ENCODE data around the gene TBX2. TPM values are rescaled to one million over a fixed set of nuclear protein-coding genes. Genes with fewer than 3 reads are reported as not detected.
A peak's percentile ranks its signal among the peaks of the same experiment; 100 is the strongest.

The TBX2 gene
- total and polyA plus RNA-seq, 9 of the 15 experiments (the other 6 are each of a cell fraction or from before 2014, with no cell fraction given): 0.18 TPM; not detected in 8

- TF ChIP-seq ZBTB11 (CRISPR knock-in tag; IDR thresholded peaks at IDR 0.05): peak in 1 of 3 experiments; percentile 85; a peak in 1 of 6 replicates
Measured at GRCh38 chr17:61452301-61453290, 53.0 kb downstream of the TBX2 start, which contains the start of gene TBX4 (continued).

GRCh38 chr17:61453566-61454380 is 54.1 kb downstream of the TBX2 start:
- H3K27ac ChIP-seq (ENCODE audit: extremely low read depth, low read depth, low read length): no peak overlapping the region
- in situ Hi-C loops (cut with MboI): no loop called here
- BruUV-seq (replicated peaks): no TSS peak
- TF ChIP-seq CTCFL (IDR thresholded peaks at IDR 0.05; ENCODE audit: borderline replicate concordance, insufficient read depth, low read depth, low read length, poor library complexity, severe bottlenecking) (no peak), MCM2 (IDR thresholded peaks at IDR 0.05; ENCODE audit: low read depth) (no peak), PCBP2 (IDR thresholded peaks at IDR 0.05; ENCODE audit: low read depth, low read length, poor library complexity, severe bottlenecking) (no peak), ZBTB11 (CRISPR knock-in tag; IDR thresholded peaks at IDR 0.05) (peak in 1 of 3 experiments; percentile 78; a peak in 2 of 6 replicates)
- H3K27me3 ChIP-seq (ENCODE audit: control insufficient read depth in 2 of 2, insufficient read depth in 2 of 2, low read length in 2 of 2): peaks cover 30 to 70% of the 10 kb centered on the region in 2 experiments; a peak in 4 of 5 replicates
- no peaks in the 10 kb centered on the region for H3K36me3 ChIP-seq (ENCODE audit: control insufficient read depth, insufficient read depth, low read length)
- ATAC-seq (no peak), DNase-seq (ENCODE audit: extremely low read depth in 1 of 4, low spot score in 3 of 4) (no peak), FAIRE-seq (peak; percentile 58)
- intact Hi-C loops (cut with micrococcal nuclease): no loop called here
- no peaks in the 10 kb centered on the region for H3K79me2 ChIP-seq (ENCODE audit: control insufficient read depth, insufficient read depth, low read length)
- no peaks in the 10 kb centered on the region for H3K9me1 ChIP-seq (ENCODE audit: control insufficient read depth, insufficient read depth, low read length)
- no peak overlapping the region for H3K9ac ChIP-seq (ENCODE audit: insufficient read depth in 1 of 2, low read depth in 2 of 2, low read length in 2 of 2)
- POLR2A ChIA-PET: no interaction called here
- H4K20me1 ChIP-seq (replicated peaks; ENCODE audit: control insufficient read depth, insufficient read depth, low read length): no peaks in the 10 kb centered on the region
- H3K4me3 ChIP-seq: no peak overlapping the region
- CTCF ChIA-PET (ENCODE audit: low intra/inter-chr PET ratio): no interaction called here
- 13% methylated on average over 17 of the region's 17 CpGs for WGBS (ENCODE audit: insufficient coverage, low coverage, missing lambda C conversion rate)
- H3K4me1 ChIP-seq (replicated peaks in 1 of 2; ENCODE audit: control insufficient read depth in 2 of 2, insufficient read depth in 2 of 2, low read length in 2 of 2): peaks cover 0 to 35% of the 10 kb centered on the region in 2 experiments; a peak in 2 of 5 replicates
- no peak overlapping the region for H2AFZ ChIP-seq (ENCODE audit: low read depth, low read length)
- no peaks in the 10 kb centered on the region for H3K9me3 ChIP-seq (replicated peaks; ENCODE audit: control insufficient read depth, insufficient read depth, low read depth, low read length)
- H3K4me2 ChIP-seq (ENCODE audit: insufficient read depth, low read length): no peak overlapping the region
